B cell (primary cell): ENCODE data around the gene LYAR. TPM values are rescaled to one million over a fixed set of nuclear protein-coding genes. Genes with fewer than 3 reads are reported as not detected.

Source experiments
- ATAC-seq: fragments of 200-7000 bp; cut with Tn5 transposase; one replicate; pipeline ENCODE4 v1.10.0; 2021; ENCODE audit warnings: low read depth, mild to moderate bottlenecking, moderate number of reproducible peaks, moderate library complexity
- CTCF ChIA-PET: fragments of 350-600 bp; sonication (Branson Sonifier 250); formaldehyde crosslinking; loops from one replicate; lab custom pipeline; 2021; ENCODE audit warnings: antibody characterized with exemption, inconsistent platforms; lab: Charles Lee
- POLR2A ChIA-PET: fragments of 350-600 bp; sonication (Branson Sonifier 250); formaldehyde crosslinking; loops from one replicate; lab custom pipeline; 2021; ENCODE audit warnings: antibody characterized with exemption; lab: Charles Lee
- DNase-seq: peaks from one replicate; pipeline ENCODE4 v3.0.0; 2013
- H2AFZ ChIP-seq: 2 replicates; pipeline ENCODE4 v1.6.1; 2012; ENCODE audit warnings: mild to moderate bottlenecking, low read depth, low read length; ENCODE audit not compliant: insufficient read depth, poor library complexity, severe bottlenecking
- H3K27ac ChIP-seq, 2 donors: 1 replicate in 1 of 2; 2 replicates in 1 of 2; pipeline ENCODE4 v1.5.1; 2012 to 2013; ENCODE audit warnings: low read length in 2 of 2, mild to moderate bottlenecking in 2 of 2, moderate library complexity in 1 of 2
- H3K27me3 ChIP-seq, 4 experiments: fragments of 200-600 bp in 1 of 4; sonication (generic) in 1 of 4; replicated peaks in 1 of 4; 1 replicate in 2 of 4; 2 replicates in 2 of 4; pipeline versions ENCODE4 v1.6.1 to v1.7.0; 2013 to 2016; ENCODE audit warnings: low read length in 3 of 4, mild to moderate bottlenecking in 2 of 4, mixed read lengths in 1 of 4, moderate library complexity in 1 of 4; ENCODE audit not compliant: insufficient read depth in 4 of 4, control insufficient read depth in 3 of 4; ENCODE audit errors: control extremely low read depth in 1 of 4
- H3K36me3 ChIP-seq, 2 experiments: replicated peaks in 1 of 2; 1 replicate in 1 of 2; 2 replicates in 1 of 2; pipeline versions ENCODE4 v1.6.1 to v1.7.1; 2013; ENCODE audit warnings: low read length in 1 of 2; ENCODE audit not compliant: insufficient read depth in 2 of 2, control insufficient read depth in 1 of 2; ENCODE audit errors: control extremely low read depth in 1 of 2, extremely low read depth in 1 of 2
- H3K4me1 ChIP-seq, 2 donors: fragments of 200-600 bp in 1 of 2; sonication (generic) in 1 of 2; 1 replicate in 1 of 2; 2 replicates in 1 of 2; pipeline versions ENCODE4 v1.5.1 to v1.6.1; 2013 to 2017; ENCODE audit warnings: low read length in 2 of 2; ENCODE audit not compliant: control insufficient read depth in 2 of 2, insufficient read depth in 2 of 2
- H3K4me2 ChIP-seq: replicated peaks from 2 replicates; pipeline ENCODE3; 2012; ENCODE audit warnings: mild to moderate bottlenecking, low read depth, low read length; ENCODE audit not compliant: poor library complexity, severe bottlenecking
- H3K4me3 ChIP-seq, 5 experiments: fragments of 200-600 bp in 1 of 5; sonication (generic) in 1 of 5; 1 replicate in 3 of 5; 2 replicates in 2 of 5; pipeline versions ENCODE4 v1.5.1 to v1.7.0; 2011 to 2016; ENCODE audit warnings: low read length in 4 of 5, mild to moderate bottlenecking in 4 of 5, low read depth in 2 of 5, control low read depth in 1 of 5, moderate library complexity in 1 of 5; ENCODE audit not compliant: insufficient read depth in 1 of 5; ENCODE audit errors: control extremely low read depth in 1 of 5, extremely low read depth in 1 of 5
- H3K79me2 ChIP-seq: fragments of 200-600 bp; sonication (generic); one replicate; pipeline ENCODE4 v1.6.0; 2016; ENCODE audit warnings: low read length; ENCODE audit not compliant: control insufficient read depth, insufficient read depth
- H3K9ac ChIP-seq: fragments of 200-600 bp; sonication (generic); 2 replicates; pipeline ENCODE4 v1.6.1; 2017; ENCODE audit warnings: mild to moderate bottlenecking, low read length, moderate library complexity
- H3K9me3 ChIP-seq, 3 donors: one replicate each; pipeline versions ENCODE4 v1.6.1 to v1.7.1; 2013; ENCODE audit warnings: low read length in 2 of 3; ENCODE audit not compliant: control insufficient read depth in 2 of 3, insufficient read depth in 1 of 3; ENCODE audit errors: control extremely low read depth in 1 of 3
- H4K20me1 ChIP-seq: 2 replicates; pipeline ENCODE4 v1.6.0; 2012; ENCODE audit warnings: mild to moderate bottlenecking, low read length; ENCODE audit not compliant: insufficient read depth, control insufficient read depth, poor library complexity, severe bottlenecking
- H3K27ac Mint-ChIP-seq: one replicate; pipeline ENCODE4 v1.8.0; 2021; ENCODE audit warnings: mixed read lengths
- H3K27me3 Mint-ChIP-seq: one replicate; pipeline ENCODE4 v1.8.0; 2021; ENCODE audit warnings: mixed read lengths
- H3K4me1 Mint-ChIP-seq: one replicate; pipeline ENCODE4 v1.8.0; 2021; ENCODE audit warnings: mixed read lengths
- H3K4me3 Mint-ChIP-seq: one replicate; pipeline ENCODE4 v1.8.0; 2021; ENCODE audit warnings: mixed read lengths
- H3K9me3 Mint-ChIP-seq: one replicate; pipeline ENCODE4 v1.8.0; 2022; ENCODE audit warnings: mixed read lengths; ENCODE audit not compliant: insufficient read depth
- EZH2 ChIP-seq: IDR thresholded peaks from 2 replicates; pipeline ENCODE4 v1.6.1; 2012; ENCODE audit warnings: borderline replicate concordance, low read depth, mild to moderate bottlenecking, moderate library complexity, low read length; ENCODE audit not compliant: insufficient read depth, poor library complexity, severe bottlenecking
- WGBS: methylation state at CpG from one replicate; pipeline ENCODE4 v1.1.5; 2013; ENCODE audit warnings: missing lambda C conversion rate; ENCODE audit not compliant: insufficient coverage; 5-methylcytosine and 5-hydroxymethylcytosine counted together
- intact Hi-C: fragments of 100-400 bp; cut with micrococcal nuclease; formaldehyde crosslinking; loops from one replicate; pipeline ENCODE4 v1.10.0; 2022
- polyA plus RNA-seq: library from polyadenylated mRNA; depleted of rRNA; stranded (reverse); fragments of >200 nt; gene quantifications from 2 replicates; pipeline ENCODE4 v1.2.3, GENCODE V29; 2012
- total RNA-seq, 2 donors: library from RNA; stranded (reverse); fragments of 120-200 nt in 1 of 2; gene quantifications; 1 replicate in 1 of 2; 2 replicates in 1 of 2; pipeline versions ENCODE4 v1.2.3 to v1.2.4, GENCODE V29; 2013 to 2022
- TF ChIP-seq, protein P1 (sequence below): fragments of 200-600 bp; IDR thresholded peaks from one replicate; pipeline ENCODE4 v1.8.0; 2022; ENCODE audit warnings: antibody characterized with exemption, mild to moderate bottlenecking

The LYAR gene
- total and polyA plus RNA-seq, 2 donors (not counting 1 experiment from before 2014, with no cell fraction given): 3.0 to 11.5 TPM

DNA sequence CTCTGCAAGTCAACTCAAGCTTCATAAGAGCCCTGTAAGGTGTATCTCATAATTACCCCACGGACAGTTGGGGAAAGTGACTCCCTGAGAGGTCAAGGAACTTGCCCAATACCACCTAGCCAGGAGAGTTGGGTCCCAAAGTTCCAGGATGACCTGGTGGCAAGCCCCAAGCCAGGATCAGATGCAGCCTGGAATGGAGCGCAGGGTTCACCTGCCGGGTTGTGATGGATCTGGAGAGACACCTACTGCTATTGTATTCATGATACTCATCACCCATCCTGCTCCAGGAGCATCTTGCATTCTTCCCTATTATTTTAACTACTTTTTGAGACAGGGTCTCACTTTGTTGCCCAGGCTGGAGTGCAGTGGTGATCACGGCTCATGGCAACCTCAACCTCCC lies 36.2 kb upstream of the LYAR start:
- H3K9ac ChIP-seq: no peak overlapping the region
- no peak overlapping the region for H3K4me3 Mint-ChIP-seq
- WGBS: 100% methylated on average over 2 of the region's 4 CpGs
- ATAC-seq (no peak), DNase-seq (no peak)
- POLR2A ChIA-PET: no interaction called here
- no peak overlapping the region for H3K4me3 ChIP-seq
- peaks cover 0 to 4% of the 10 kb centered on the region in 2 experiments for H3K36me3 ChIP-seq
- no peaks in the 10 kb centered on the region for H3K9me3 Mint-ChIP-seq
- no peak overlapping the region for H2AFZ ChIP-seq
- H3K27me3 Mint-ChIP-seq: no peaks in the 10 kb centered on the region
- no peak overlapping the region for H3K4me2 ChIP-seq
- no peaks in the 10 kb centered on the region for H3K79me2 ChIP-seq
- CTCF ChIA-PET: no interaction called here
- TF ChIP-seq, protein P1, sequence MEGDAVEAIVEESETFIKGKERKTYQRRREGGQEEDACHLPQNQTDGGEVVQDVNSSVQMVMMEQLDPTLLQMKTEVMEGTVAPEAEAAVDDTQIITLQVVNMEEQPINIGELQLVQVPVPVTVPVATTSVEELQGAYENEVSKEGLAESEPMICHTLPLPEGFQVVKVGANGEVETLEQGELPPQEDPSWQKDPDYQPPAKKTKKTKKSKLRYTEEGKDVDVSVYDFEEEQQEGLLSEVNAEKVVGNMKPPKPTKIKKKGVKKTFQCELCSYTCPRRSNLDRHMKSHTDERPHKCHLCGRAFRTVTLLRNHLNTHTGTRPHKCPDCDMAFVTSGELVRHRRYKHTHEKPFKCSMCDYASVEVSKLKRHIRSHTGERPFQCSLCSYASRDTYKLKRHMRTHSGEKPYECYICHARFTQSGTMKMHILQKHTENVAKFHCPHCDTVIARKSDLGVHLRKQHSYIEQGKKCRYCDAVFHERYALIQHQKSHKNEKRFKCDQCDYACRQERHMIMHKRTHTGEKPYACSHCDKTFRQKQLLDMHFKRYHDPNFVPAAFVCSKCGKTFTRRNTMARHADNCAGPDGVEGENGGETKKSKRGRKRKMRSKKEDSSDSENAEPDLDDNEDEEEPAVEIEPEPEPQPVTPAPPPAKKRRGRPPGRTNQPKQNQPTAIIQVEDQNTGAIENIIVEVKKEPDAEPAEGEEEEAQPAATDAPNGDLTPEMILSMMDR: no peak
- TF ChIP-seq EZH2: no peak
- no peaks in the 10 kb centered on the region for H3K4me1 Mint-ChIP-seq
- no peaks in the 10 kb centered on the region for H3K27me3 ChIP-seq
- intact Hi-C loops: no loop called here
- H3K27ac Mint-ChIP-seq: no peak overlapping the region
- no peaks in the 10 kb centered on the region for H4K20me1 ChIP-seq
- peaks cover 0 to 11% (median 0%) of the 10 kb centered on the region in 3 donors for H3K9me3 ChIP-seq
- H3K27ac ChIP-seq: no peak overlapping the region
- no peaks in the 10 kb centered on the region for H3K4me1 ChIP-seq

DNA sequence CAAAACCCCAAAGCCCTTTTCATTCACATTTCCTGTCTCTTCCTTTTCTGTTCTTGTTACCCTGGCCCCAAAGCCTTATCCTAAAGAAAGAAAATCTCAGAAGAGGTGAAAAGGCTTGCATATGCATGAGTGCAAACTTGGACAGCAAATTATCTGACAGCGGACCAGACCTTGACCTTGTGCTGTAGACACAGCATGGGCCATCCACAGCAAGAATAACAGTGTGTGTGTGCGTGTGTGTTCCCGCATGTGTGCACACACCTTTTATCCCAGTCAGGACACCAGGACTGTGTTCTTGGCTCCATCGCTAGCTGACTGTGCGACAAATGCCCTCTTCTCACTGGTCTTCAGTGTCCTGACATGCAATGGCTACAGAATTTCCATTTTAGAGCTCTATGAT lies 35.4 kb upstream of the LYAR start:
- ChIA-PET POLR2A (no interaction called here), CTCF (no interaction called here)
- H3K27ac Mint-ChIP-seq: no peak overlapping the region
- no peaks in the 10 kb centered on the region for H3K4me1 ChIP-seq
- TF ChIP-seq EZH2: no peak
- TF ChIP-seq, protein P1: no peak
- H3K79me2 ChIP-seq: no peaks in the 10 kb centered on the region
- ATAC-seq (no peak), DNase-seq (no peak)
- no peak overlapping the region for H2AFZ ChIP-seq
- no peak overlapping the region for H3K9ac ChIP-seq
- no peak overlapping the region for H3K27ac ChIP-seq
- WGBS: 99% methylated on average over 5 of the region's 5 CpGs
- H3K9me3 ChIP-seq: peaks cover 0 to 10% (median 0%) of the 10 kb centered on the region in 3 donors
- no peaks in the 10 kb centered on the region for H3K4me1 Mint-ChIP-seq
- H3K36me3 ChIP-seq: peaks cover 0 to 13% of the 10 kb centered on the region in 2 experiments
- H4K20me1 ChIP-seq: no peaks in the 10 kb centered on the region
- no peak overlapping the region for H3K4me3 ChIP-seq
- intact Hi-C loops: no loop called here
- H3K27me3 Mint-ChIP-seq: no peaks in the 10 kb centered on the region
- no peaks in the 10 kb centered on the region for H3K27me3 ChIP-seq
- H3K4me3 Mint-ChIP-seq: no peak overlapping the region
- no peaks in the 10 kb centered on the region for H3K9me3 Mint-ChIP-seq
- no peak overlapping the region for H3K4me2 ChIP-seq
